ENCODE results near the gene RELA.

- TF ChIP-seq ZBTB7A (tag by site-specific recombination; IDR thresholded peaks at IDR 0.05; ENCODE audit: low read depth) (no peak), ZNF791 (tag by site-specific recombination; IDR thresholded peaks at IDR 0.05) (no peak), ZNF24 (tag by site-specific recombination; IDR thresholded peaks at IDR 0.05) (no peak)
Observed at GRCh38 chr11:65629579-65629978, 33.1 kb downstream of the RELA start.

All from HEK293 (cell line).